ENCODE data around the gene MAGIX. TPM values are rescaled to one million over a fixed set of nuclear protein-coding genes. Genes with fewer than 3 reads are reported as not detected.

MAGIX gene
- total RNA-seq, 1 donor from 2014 or later, result 2.4 TPM

DNA sequence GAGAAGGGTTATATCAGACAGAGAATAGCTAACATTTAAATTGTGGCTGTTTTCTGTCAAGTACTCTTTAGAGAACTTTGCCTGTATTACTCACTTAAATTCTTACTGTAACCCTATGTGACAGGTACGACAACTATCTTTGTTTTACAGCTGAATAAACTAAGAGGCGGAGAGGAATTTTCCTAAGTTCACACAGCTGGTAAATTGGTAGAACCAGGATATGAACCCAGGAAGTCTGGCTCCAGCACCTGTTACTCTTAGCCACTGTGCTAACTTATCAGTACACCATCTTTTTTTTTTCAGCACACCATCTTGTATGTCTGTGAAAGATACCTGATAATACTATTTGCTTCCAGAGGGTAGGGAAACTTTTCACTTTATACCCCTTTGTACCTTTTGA lies 39.5 kb downstream of the MAGIX start:
- no peak for DNase-seq (ENCODE audit: low spot score in 2 of 2)
- no peak for FAIRE-seq

- FAIRE-seq (no peak), DNase-seq (ENCODE audit: low spot score in 2 of 2) (no peak)
These were observed 41.0 kb downstream of the MAGIX start for GRCh38 chrX:49203536-49203935.

- DNase-seq (ENCODE audit: low spot score in 2 of 2), result no peak
- FAIRE-seq, result no peak
These were observed 41.5 kb downstream of the MAGIX start for GRCh38 chrX:49204017-49204416.

DNA sequence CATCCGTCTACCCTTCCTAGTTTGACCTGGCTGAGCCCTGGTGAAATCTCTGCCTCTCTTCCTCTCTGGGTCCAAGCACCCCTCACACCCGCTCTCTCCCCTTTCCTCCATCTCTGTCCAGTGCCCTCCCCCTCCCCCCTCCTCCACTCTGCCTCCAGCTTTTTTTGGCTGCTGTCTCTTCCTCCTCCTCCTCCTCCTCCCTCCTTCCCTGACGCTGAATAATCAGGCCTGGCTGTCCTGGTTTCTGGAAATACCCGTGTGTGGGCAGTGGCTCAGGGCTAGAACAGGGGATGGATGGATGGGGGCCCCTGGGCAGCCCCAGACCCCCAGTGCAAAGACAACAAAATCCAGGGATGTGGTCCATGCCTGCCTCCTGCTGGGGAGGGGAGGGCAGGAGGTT lies 42.2 kb downstream of the MAGIX start:
- FAIRE-seq (no peak), DNase-seq (ENCODE audit: low spot score in 2 of 2) (no peak)

DNA sequence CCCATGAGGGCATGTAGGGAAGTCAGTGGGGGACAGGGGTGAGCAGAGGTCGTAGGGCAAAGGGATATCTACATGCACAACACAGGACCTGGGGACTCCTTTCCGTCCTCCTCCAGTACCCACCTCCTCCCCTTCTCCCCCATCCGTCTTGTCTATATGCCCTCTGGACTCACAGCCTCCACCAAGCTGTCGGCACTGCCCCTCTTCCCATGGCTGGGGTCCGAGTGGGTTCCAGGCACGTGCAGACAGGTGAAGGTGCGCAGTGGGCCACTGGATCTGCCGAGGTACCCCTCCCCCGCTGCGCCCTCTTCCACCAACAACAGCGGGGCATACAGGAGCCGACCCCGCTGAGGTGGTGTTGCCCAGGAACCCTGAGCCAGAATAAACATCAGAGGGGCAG lies 42.9 kb downstream of the MAGIX start:
- FAIRE-seq, result no peak
- DNase-seq (ENCODE audit: low spot score in 2 of 2), result no peak

DNA sequence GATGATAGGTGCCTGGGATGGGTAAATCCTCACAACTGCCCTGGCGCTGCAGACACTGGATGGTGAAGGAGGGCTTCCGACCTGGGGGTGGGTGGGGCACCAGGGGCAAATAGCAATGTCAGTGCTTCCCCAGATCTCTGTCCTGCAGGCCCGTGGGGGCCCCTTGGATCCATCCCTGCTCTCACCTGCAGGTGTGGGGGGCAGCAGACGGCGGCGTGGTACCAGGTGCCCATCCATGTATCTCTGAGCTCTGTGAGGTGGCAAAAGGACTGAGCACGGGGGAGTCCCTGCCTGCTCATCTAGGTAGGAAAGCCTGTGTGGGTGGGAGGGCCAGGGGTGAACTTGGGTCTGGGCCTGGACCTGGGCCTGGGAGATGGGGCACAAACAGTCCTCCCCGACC lies 44.0 kb downstream of the MAGIX start:
- FAIRE-seq (no peak), DNase-seq (ENCODE audit: low spot score in 2 of 2) (no peak)

DNA sequence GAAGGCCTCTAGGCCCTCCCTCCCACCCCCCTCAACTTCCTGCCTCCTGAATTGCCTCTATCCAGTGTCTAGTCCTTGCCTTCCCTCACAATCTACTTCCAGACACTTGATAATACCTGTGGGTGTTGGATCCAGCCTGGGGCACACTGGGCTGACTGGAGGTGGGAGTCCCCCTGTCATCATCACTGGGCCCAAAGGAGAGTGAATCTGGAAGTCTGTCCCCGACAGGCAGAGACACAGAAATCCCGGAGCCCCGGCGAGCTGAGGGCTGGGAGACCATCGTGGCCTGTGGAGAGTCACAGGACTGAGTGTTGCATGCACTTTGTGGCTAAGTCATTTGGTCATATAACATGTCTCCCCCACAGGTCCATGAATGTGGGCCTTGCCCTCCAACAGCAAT lies 45.8 kb downstream of the MAGIX start:
- FAIRE-seq (no peak), DNase-seq (ENCODE audit: low spot score in 2 of 2) (no peak)

- FAIRE-seq, result no peak
- DNase-seq (ENCODE audit: low spot score in 2 of 2), result no peak
These were observed 47.1 kb downstream of the MAGIX start for GRCh38 chrX:49209434-49210251.

DNA sequence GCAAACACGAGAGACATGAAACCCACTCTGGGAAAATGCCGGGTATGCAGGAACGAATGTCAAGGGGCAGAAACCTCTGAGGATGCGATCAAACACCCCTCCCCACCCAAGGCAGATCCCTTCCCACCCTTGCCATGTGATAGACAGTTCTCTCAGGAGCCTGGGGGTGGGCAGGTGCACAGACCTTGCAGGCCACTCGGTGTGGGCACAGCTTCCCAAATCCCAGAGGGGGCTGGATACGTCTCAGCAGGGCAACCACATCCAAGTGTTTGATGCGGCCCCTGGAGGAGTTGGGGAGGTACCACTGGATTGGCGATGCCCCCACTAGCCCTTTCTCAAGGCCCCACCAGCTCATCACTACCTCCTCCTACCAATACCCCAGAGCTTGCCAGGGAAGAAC lies 47.8 kb downstream of the MAGIX start:
- DNase-seq (ENCODE audit: low spot score in 2 of 2), result no peak
- FAIRE-seq, result no peak

GRCh38 chrX:49211074-49211473 lies 48.5 kb downstream of the MAGIX start:
- no peak for FAIRE-seq

DNA sequence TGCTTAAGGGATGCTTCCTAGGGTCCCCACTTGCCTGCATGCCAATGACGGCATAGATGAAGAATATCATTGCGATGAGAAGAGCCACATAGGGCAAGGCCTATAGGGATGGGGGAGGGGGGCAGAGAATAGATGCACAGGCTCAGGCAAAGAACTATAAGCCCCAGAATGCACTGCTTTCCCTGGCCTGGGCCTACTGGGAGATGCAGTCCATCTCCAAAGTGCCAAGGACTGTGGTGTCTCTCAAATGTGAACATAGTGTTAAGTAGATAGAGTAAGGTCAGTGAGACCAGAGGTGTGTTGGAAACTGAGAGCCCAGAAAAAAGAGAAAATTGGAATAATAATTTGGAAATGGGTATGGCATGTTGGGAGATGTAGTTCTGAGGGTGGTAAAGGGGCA lies 49.7 kb downstream of the MAGIX start:
- no peak for FAIRE-seq

More at GRCh38 chrX:49211074-49211473, 48.5 kb downstream of the MAGIX start:
- no peak for DNase-seq (ENCODE audit: low spot score in 2 of 2)

DNA sequence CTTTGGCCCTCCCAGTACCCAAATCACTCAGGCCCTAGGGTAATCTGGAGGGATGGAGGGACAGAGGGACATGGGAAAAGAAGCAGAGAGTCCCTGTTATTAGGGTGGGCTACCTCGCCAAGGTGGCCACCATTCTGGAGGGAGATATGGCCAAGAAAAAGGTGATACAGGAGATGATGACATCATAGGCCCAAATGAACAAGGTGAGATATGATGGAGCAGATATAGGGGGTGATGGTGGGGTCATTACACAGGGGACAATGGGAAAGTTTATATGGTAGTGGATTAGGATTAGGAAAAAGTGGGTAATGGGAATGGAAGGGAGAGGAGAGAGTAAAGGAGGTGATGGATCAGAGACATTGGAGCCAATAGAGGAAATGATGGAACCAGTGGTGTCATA lies 50.3 kb downstream of the MAGIX start:
- DNase-seq (ENCODE audit: low spot score in 2 of 2) (no peak), FAIRE-seq (no peak)

More for the DNA sequence above, 49.7 kb downstream of the MAGIX start:
- no peak for DNase-seq (ENCODE audit: low spot score in 2 of 2)

- no peak for FAIRE-seq
- no peak for DNase-seq (ENCODE audit: low spot score in 2 of 2)
These were observed 51.9 kb downstream of the MAGIX start for GRCh38 chrX:49214416-49214815.

DNA sequence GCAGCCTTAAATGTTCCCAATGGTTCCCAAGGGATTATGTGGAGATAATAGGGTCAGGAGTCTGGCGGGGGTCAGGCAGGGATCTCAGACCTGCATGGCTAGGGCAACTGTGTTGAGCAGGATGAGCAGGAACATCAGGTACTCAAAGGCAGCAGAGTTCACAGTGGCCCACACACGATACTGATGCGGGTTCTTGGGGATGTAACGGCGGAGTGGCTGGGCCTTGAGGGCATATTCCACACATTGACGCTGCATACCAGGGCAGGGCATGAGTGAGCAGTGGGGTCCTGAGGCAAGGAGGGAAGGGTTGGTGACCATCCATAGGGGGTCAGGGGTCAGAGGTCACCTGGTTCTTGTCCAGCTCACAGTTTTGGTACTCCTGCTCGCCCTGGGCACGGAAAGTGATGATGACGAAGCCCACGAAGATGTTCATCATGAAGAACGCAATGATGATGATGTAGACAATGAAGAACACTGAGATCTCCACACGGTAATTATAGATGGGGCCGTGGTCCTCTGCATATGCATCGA lies 52.5 kb downstream of the MAGIX start:
- no peak for FAIRE-seq
- no peak for DNase-seq (ENCODE audit: low spot score in 2 of 2)

Small RNA genes lying within 50 kb of the gene (small RNA-seq; reads per million reads assigned to genes)
- gene RN7SL262P, result not detected

Other genes starting within 250 kb of the MAGIX start
- 14.3 TPM for gene PIM2, start 243.7 kb upstream of the MAGIX start, total RNA-seq
- gene OTUD5, start 205.2 kb upstream of the MAGIX start, total RNA-seq, result 17.1 TPM
- gene KCND1, start 190.9 kb upstream of the MAGIX start, total RNA-seq, result 0.41 TPM
- gene GRIPAP1, start 160.5 kb upstream of the MAGIX start, total RNA-seq, result 35.1 TPM
- 8.6 TPM for gene TFE3, start 119.4 kb upstream of the MAGIX start, total RNA-seq
- 1.6 TPM for gene CCDC120, start 103.8 kb upstream of the MAGIX start, total RNA-seq
- gene PRAF2, start 88.8 kb upstream of the MAGIX start, total RNA-seq, result 6.1 TPM
- 24.5 TPM for gene WDR45, start 82.9 kb upstream of the MAGIX start, total RNA-seq
- 16.3 TPM for gene GPKOW, start 39.0 kb upstream of the MAGIX start, total RNA-seq
- 0.82 TPM for gene PLP2, start 9.1 kb downstream of the MAGIX start, total RNA-seq
- gene PRICKLE3, start 23.6 kb downstream of the MAGIX start, total RNA-seq, result under 0.01 TPM
- 151 TPM for gene SYP, start 37.4 kb downstream of the MAGIX start, total RNA-seq
- under 0.01 TPM for gene CACNA1F, start 70.6 kb downstream of the MAGIX start, total RNA-seq
- gene CCDC22, start 72.7 kb downstream of the MAGIX start, total RNA-seq, result 3.7 TPM
- gene FOXP3, start 102.0 kb downstream of the MAGIX start, total RNA-seq, result not detected
- 17.1 TPM for gene PPP1R3F, start 107.0 kb downstream of the MAGIX start, total RNA-seq
- gene GAGE10, start 140.9 kb downstream of the MAGIX start, total RNA-seq, result not detected
- gene GAGE12J, start 159.3 kb downstream of the MAGIX start, total RNA-seq, result not detected
- not detected for gene GAGE13, start 168.8 kb downstream of the MAGIX start, total RNA-seq